HepG2 (cell line): Measurements from ENCODE around the gene LIMA1. TPM values are rescaled to one million over a fixed set of nuclear protein-coding genes. Genes with fewer than 3 reads are reported as not detected.

Experiments used
- ATF7-NPFF ChIP-seq: sonication (generic); formaldehyde crosslinking; IDR thresholded peaks from 2 replicates; pipeline ENCODE4 v1.8.1; 2023; ENCODE audit warnings: mild to moderate bottlenecking, low read depth, missing genetic modification reagents, moderate library complexity
- BRD4 ChIP-seq: sonication (generic); formaldehyde crosslinking; IDR thresholded peaks from 2 replicates; pipeline ENCODE4 v1.4.0; 2020; ENCODE audit warnings: missing genetic modification reagents
- CAMTA2 ChIP-seq: sonication (generic); formaldehyde crosslinking; IDR thresholded peaks from 2 replicates; pipeline ENCODE4 v1.4.0; 2020; ENCODE audit warnings: mild to moderate bottlenecking, missing genetic modification reagents, borderline replicate concordance
- ESRRA ChIP-seq: sonication (generic); formaldehyde crosslinking; IDR thresholded peaks from 2 replicates; pipeline ENCODE4 v1.5.1; 2020; ENCODE audit warnings: mild to moderate bottlenecking, low read depth, missing genetic modification reagents
- MTF2 ChIP-seq: sonication (generic); formaldehyde crosslinking; IDR thresholded peaks from 2 replicates; pipeline ENCODE4 v1.5.0; 2020; ENCODE audit warnings: missing genetic modification reagents, borderline replicate concordance
- ZBTB7B ChIP-seq: sonication (generic); formaldehyde crosslinking; IDR thresholded peaks from 2 replicates; pipeline ENCODE4 v1.4.0; 2020; ENCODE audit warnings: missing genetic modification reagents
- ZNF451 ChIP-seq: sonication (generic); formaldehyde crosslinking; IDR thresholded peaks from 2 replicates; pipeline ENCODE4 v1.5.0; 2020; ENCODE audit warnings: mild to moderate bottlenecking, missing genetic modification reagents
- ZNF619 ChIP-seq: sonication (generic); formaldehyde crosslinking; IDR thresholded peaks from 2 replicates; pipeline ENCODE4 v1.4.0; 2020; ENCODE audit warnings: mild to moderate bottlenecking, missing genetic modification reagents
- ZNF709 ChIP-seq: sonication (generic); formaldehyde crosslinking; IDR thresholded peaks from 2 replicates; pipeline ENCODE4 v1.5.0; 2020; ENCODE audit warnings: mild to moderate bottlenecking, missing genetic modification reagents
- polyA plus RNA-seq, 8 experiments: library from polyadenylated mRNA; depleted of rRNA in 3 of 8; stranded (reverse) in 7 of 8; unstranded in 1 of 8; fragments of >200 nt; fragmentation: Illumina TruSeq in 4 of 8; extraction: Trizol in 4 of 8; gene quantifications; 2 replicates each; pipeline versions ENCODE4 v1.2.1 to v1.2.3, GENCODE V29; 2011 to 2016; ENCODE audit warnings: low read depth in 4 of 8, missing spikeins in 1 of 8, mixed read lengths in 1 of 8; ENCODE audit not compliant: insufficient read depth in 1 of 8
- total RNA-seq, 5 experiments: library from RNA; depleted of rRNA; stranded (reverse); fragments of >200 nt; fragmentation: Illumina TruSeq; extraction: Trizol; gene quantifications; 2 replicates each; pipeline ENCODE4 v1.2.3, GENCODE V29; 2016; ENCODE audit warnings: low read depth in 1 of 5
- TF ChIP-seq, protein P1 (sequence below): sonication (generic); formaldehyde crosslinking; IDR thresholded peaks from 2 replicates; pipeline ENCODE4 v1.5.1; 2020; ENCODE audit warnings: mild to moderate bottlenecking, missing genetic modification reagents, borderline replicate concordance
- TF ChIP-seq, protein P2 (sequence below): sonication (generic); formaldehyde crosslinking; IDR thresholded peaks from 2 replicates; pipeline ENCODE4 v1.4.0; 2020; ENCODE audit warnings: missing genetic modification reagents
- TF ChIP-seq, protein P3 (sequence below): sonication (generic); formaldehyde crosslinking; IDR thresholded peaks from 2 replicates; pipeline ENCODE4 v1.9.0; 2022; ENCODE audit warnings: missing genetic modification reagents, mild to moderate bottlenecking, borderline replicate concordance
- TF ChIP-seq, protein P4 (sequence below): sonication (generic); formaldehyde crosslinking; IDR thresholded peaks from 2 replicates; pipeline ENCODE4; 2020; ENCODE audit warnings: missing genetic modification reagents, mild to moderate bottlenecking, borderline replicate concordance
- TF ChIP-seq, protein P5 (sequence below): IDR thresholded peaks from 2 replicates; pipeline ENCODE4 v1.6.1; 2016; ENCODE audit warnings: low read depth

LIMA1 gene
- total and polyA plus RNA-seq, 2 of the 13 experiments (the other 11 are each of a cell fraction or from before 2014, with no cell fraction given): 13.0 to 19.8 TPM

DNA sequence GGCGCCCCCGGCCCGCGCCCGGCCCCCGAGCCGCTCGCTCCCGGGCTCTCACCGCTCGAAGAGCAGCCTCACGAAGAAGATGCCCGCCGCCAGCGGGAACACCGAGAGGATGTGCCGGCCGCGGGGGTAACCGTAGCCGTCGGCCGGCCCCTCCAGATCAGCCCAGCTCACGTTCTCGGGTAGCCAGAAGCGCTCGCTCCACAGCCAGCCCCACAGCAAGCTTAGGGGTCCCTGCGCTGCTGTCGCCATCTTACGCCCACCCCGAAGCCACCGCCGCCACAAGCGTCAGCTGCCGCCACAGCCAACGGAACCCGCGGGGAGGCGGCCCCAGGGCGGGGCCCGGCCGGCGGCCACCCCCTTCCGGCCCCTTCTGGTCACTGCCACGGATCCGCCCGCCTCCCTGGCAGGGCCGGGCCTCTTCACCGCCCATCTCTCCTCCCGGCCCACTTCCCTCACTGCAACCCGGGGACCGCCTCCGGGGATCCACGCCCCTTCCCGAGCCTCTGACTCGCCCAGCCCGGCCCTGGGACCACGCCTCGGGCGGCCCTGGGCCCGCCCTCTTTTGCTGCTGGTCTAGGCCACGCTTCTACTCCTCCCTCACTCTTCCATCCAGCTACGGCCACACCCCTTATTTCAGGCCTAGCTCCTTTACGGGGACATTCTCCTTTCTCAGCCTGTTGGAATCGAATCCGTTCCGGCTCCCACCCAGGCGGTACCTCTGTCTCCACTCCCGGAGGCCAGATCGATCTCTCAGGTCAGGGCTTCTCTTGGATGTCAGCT, 116.1 kb downstream of the LIMA1 start, which contains the start of gene CERS5 (continued):
- TF ChIP-seq, protein P1, sequence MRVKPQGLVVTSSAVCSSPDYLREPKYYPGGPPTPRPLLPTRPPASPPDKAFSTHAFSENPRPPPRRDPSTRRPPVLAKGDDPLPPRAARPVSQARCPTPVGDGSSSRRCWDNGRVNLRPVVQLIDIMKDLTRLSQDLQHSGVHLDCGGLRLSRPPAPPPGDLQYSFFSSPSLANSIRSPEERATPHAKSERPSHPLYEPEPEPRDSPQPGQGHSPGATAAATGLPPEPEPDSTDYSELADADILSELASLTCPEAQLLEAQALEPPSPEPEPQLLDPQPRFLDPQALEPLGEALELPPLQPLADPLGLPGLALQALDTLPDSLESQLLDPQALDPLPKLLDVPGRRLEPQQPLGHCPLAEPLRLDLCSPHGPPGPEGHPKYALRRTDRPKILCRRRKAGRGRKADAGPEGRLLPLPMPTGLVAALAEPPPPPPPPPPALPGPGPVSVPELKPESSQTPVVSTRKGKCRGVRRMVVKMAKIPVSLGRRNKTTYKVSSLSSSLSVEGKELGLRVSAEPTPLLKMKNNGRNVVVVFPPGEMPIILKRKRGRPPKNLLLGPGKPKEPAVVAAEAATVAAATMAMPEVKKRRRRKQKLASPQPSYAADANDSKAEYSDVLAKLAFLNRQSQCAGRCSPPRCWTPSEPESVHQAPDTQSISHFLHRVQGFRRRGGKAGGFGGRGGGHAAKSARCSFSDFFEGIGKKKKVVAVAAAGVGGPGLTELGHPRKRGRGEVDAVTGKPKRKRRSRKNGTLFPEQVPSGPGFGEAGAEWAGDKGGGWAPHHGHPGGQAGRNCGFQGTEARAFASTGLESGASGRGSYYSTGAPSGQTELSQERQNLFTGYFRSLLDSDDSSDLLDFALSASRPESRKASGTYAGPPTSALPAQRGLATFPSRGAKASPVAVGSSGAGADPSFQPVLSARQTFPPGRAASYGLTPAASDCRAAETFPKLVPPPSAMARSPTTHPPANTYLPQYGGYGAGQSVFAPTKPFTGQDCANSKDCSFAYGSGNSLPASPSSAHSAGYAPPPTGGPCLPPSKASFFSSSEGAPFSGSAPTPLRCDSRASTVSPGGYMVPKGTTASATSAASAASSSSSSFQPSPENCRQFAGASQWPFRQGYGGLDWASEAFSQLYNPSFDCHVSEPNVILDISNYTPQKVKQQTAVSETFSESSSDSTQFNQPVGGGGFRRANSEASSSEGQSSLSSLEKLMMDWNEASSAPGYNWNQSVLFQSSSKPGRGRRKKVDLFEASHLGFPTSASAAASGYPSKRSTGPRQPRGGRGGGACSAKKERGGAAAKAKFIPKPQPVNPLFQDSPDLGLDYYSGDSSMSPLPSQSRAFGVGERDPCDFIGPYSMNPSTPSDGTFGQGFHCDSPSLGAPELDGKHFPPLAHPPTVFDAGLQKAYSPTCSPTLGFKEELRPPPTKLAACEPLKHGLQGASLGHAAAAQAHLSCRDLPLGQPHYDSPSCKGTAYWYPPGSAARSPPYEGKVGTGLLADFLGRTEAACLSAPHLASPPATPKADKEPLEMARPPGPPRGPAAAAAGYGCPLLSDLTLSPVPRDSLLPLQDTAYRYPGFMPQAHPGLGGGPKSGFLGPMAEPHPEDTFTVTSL (CRISPR knock-in tag): no peak
- TF ChIP-seq ESRRA (CRISPR knock-in tag) (peak; percentile 34; the same call in 1 of the 2 replicates), ZNF451 (CRISPR knock-in tag) (peak; percentile 38; the same call in 1 of the 2 replicates), CAMTA2 (0 out of 2 replicates have a peak, but pooled peaks have one; percentile 44), MTF2 (CRISPR knock-in tag) (0 out of 2 replicates have a peak, but pooled peaks have one; percentile 53), ZNF619 (peak; percentile 73; the same call in 1 of the 2 replicates), BRD4 (CRISPR knock-in tag) (peak; percentile 75), ATF7-NPFF (CRISPR knock-in tag) (0 out of 2 replicates have a peak, but pooled peaks have one; percentile 45), ZBTB7B (CRISPR knock-in tag) (peak; percentile 90), ZNF709 (CRISPR knock-in tag) (no peak)
- TF ChIP-seq, protein P2, sequence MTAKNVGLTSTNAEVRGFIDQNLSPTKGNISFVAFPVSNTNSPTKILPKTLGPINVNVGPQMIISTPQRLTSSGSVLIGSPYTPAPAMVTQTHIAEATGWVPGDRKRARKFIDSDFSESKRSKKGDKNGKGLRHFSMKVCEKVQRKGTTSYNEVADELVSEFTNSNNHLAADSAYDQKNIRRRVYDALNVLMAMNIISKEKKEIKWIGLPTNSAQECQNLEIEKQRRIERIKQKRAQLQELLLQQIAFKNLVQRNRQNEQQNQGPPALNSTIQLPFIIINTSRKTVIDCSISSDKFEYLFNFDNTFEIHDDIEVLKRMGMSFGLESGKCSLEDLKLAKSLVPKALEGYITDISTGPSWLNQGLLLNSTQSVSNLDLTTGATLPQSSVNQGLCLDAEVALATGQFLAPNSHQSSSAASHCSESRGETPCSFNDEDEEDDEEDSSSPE (CRISPR knock-in tag): peak; percentile 68; the same call in 1 of the 2 replicates
- TF ChIP-seq, protein P3, sequence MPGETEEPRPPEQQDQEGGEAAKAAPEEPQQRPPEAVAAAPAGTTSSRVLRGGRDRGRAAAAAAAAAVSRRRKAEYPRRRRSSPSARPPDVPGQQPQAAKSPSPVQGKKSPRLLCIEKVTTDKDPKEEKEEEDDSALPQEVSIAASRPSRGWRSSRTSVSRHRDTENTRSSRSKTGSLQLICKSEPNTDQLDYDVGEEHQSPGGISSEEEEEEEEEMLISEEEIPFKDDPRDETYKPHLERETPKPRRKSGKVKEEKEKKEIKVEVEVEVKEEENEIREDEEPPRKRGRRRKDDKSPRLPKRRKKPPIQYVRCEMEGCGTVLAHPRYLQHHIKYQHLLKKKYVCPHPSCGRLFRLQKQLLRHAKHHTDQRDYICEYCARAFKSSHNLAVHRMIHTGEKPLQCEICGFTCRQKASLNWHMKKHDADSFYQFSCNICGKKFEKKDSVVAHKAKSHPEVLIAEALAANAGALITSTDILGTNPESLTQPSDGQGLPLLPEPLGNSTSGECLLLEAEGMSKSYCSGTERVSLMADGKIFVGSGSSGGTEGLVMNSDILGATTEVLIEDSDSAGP (CRISPR knock-in tag): peak; percentile 62; the same call in 1 of the 2 replicates
- TF ChIP-seq, protein P4, sequence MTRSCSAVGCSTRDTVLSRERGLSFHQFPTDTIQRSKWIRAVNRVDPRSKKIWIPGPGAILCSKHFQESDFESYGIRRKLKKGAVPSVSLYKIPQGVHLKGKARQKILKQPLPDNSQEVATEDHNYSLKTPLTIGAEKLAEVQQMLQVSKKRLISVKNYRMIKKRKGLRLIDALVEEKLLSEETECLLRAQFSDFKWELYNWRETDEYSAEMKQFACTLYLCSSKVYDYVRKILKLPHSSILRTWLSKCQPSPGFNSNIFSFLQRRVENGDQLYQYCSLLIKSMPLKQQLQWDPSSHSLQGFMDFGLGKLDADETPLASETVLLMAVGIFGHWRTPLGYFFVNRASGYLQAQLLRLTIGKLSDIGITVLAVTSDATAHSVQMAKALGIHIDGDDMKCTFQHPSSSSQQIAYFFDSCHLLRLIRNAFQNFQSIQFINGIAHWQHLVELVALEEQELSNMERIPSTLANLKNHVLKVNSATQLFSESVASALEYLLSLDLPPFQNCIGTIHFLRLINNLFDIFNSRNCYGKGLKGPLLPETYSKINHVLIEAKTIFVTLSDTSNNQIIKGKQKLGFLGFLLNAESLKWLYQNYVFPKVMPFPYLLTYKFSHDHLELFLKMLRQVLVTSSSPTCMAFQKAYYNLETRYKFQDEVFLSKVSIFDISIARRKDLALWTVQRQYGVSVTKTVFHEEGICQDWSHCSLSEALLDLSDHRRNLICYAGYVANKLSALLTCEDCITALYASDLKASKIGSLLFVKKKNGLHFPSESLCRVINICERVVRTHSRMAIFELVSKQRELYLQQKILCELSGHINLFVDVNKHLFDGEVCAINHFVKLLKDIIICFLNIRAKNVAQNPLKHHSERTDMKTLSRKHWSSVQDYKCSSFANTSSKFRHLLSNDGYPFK: peak; percentile 65; the same call in 1 of the 2 replicates
- TF ChIP-seq, protein P5, sequence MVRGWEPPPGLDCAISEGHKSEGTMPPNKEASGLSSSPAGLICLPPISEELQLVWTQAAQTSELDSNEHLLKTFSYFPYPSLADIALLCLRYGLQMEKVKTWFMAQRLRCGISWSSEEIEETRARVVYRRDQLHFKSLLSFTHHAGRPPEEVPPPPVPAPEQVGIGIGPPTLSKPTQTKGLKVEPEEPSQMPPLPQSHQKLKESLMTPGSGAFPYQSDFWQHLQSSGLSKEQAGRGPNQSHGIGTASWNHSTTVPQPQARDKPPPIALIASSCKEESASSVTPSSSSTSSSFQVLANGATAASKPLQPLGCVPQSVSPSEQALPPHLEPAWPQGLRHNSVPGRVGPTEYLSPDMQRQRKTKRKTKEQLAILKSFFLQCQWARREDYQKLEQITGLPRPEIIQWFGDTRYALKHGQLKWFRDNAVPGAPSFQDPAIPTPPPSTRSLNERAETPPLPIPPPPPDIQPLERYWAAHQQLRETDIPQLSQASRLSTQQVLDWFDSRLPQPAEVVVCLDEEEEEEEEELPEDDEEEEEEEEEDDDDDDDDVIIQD (CRISPR knock-in tag): peak; percentile 82; the same call in 1 of the 2 replicates
